HG03457 (cell line): ENCODE measurements around the gene TRHDE.

Experiments
- ATAC-seq: cut with Tn5 transposase; IDR thresholded peaks from one replicate; pipeline ENCODE4 v1.9.1; 2021; ENCODE audit warnings: moderate number of reproducible peaks; ENCODE audit not compliant: unreplicated experiment

The TRHDE gene, protein sequence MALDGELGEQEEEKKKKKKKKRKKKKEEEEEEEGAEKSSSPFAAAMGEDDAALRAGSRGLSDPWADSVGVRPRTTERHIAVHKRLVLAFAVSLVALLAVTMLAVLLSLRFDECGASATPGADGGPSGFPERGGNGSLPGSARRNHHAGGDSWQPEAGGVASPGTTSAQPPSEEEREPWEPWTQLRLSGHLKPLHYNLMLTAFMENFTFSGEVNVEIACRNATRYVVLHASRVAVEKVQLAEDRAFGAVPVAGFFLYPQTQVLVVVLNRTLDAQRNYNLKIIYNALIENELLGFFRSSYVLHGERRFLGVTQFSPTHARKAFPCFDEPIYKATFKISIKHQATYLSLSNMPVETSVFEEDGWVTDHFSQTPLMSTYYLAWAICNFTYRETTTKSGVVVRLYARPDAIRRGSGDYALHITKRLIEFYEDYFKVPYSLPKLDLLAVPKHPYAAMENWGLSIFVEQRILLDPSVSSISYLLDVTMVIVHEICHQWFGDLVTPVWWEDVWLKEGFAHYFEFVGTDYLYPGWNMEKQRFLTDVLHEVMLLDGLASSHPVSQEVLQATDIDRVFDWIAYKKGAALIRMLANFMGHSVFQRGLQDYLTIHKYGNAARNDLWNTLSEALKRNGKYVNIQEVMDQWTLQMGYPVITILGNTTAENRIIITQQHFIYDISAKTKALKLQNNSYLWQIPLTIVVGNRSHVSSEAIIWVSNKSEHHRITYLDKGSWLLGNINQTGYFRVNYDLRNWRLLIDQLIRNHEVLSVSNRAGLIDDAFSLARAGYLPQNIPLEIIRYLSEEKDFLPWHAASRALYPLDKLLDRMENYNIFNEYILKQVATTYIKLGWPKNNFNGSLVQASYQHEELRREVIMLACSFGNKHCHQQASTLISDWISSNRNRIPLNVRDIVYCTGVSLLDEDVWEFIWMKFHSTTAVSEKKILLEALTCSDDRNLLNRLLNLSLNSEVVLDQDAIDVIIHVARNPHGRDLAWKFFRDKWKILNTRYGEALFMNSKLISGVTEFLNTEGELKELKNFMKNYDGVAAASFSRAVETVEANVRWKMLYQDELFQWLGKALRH

DNA sequence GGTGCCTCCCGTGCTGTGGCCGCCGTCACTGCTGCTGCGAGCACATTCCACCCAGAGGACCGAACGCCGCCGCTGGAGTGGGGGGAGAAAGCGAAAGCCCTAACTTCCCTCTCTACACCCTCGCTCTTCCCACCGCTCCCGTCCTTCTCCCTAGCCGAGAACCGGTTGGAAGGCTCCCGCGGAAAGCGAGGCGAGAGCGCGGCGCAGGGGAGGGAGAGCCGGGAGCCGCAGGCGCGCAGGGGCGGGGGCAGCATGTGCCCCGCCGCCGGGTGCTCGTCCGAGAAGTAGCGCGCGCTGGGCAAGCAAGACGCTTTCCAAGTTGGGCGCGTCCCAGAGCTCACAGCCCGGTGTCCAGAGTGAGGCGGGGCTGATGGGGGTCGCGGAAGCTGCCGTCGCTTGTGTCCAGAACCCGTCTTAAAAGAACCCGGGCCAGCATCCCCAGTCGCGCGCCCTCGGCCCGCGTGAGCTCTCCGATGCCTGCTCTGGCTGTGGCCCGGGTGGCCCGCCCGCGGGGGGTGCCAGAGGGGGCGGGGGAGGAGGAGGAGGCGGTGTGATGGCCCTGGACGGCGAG, at the start of gene TRHDE:
TSS of gene TRHDE (plus strand) at position 280 of the 571 bp plus-strand sequence. CDS start at position 554, 274 bp downstream.
- ATAC-seq = no peak

GRCh38 chr12:72226510-72226909, 45.7 kb upstream of the TRHDE start:
- ATAC-seq = no peak

DNA sequence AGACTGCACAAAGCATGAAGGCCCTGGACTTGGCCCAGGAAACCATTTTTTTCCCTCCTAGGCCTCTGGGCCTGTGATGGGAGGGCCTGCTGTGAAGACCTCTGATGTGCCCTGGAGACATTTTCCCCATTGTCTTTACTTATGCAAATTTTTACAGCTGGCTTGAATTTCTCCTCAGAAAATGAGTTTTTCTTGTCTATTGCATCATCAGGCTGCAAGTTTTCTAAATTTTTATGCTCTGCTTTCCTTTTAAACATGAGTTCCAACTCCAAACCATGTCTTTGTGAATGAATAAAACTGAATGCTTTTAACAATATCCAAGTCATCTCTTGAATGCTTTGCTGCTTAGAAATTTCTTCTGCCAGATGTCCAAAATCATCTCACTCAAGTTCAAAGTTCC, 43.7 kb upstream of the TRHDE start:
- ATAC-seq = no peak

DNA sequence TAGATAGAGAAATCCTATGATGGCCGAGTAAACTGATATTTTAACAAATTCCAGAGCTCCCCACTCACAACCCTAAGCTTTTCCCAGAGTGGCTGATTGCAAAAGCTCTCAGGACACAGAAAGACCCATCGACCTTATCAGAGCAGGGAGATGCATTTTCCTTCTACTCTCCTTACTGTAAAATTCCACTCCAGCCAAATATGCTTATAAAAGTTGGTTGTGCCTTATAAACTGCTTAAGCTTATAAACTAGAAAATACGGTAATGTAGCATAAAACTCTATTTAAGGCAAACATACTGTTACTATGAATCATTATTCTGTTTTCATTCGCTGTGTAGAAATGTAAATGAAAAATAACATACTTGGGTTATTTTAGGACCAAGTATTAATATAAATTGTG, 41.6 kb upstream of the TRHDE start:
- no peak for ATAC-seq

GRCh38 chr12:72234886-72235285, 37.3 kb upstream of the TRHDE start:
- ATAC-seq = no peak

- ATAC-seq = no peak
Measured at GRCh38 chr12:72236071-72236705, 36.0 kb upstream of the TRHDE start.

GRCh38 chr12:72241552-72241951, 30.6 kb upstream of the TRHDE start:
- no peak for ATAC-seq

- ATAC-seq = no peak
Measured at GRCh38 chr12:72242946-72243345, 29.2 kb upstream of the TRHDE start.

GRCh38 chr12:72246370-72246769, 25.8 kb upstream of the TRHDE start:
- ATAC-seq = no peak

DNA sequence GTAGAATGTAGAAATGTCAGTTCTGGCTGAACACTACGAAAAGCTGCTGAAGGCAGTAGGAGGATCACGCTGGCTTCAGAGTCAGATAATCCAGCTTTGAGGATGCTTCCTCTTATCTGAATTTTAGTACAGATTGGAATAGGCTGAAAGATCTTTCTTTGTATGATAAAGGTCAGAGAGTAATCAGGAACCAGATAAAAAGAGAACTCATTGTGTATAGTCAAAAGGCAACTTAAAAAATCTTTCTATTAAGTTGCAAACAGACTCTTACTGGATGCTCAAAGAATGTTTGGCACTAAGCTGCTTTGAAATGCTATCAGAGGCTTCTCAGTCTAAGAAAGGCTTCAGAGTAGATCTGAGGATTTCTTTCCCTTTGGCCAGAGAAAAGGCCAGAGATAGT, 21.8 kb upstream of the TRHDE start:
- no peak for ATAC-seq

- no peak for ATAC-seq
Measured at GRCh38 chr12:72256725-72257124, 15.4 kb upstream of the TRHDE start.

- no peak for ATAC-seq
Measured at GRCh38 chr12:72261885-72262284, 10.3 kb upstream of the TRHDE start.

- no peak for ATAC-seq
Measured at GRCh38 chr12:72264548-72265175, 7.5 kb upstream of the TRHDE start.

DNA sequence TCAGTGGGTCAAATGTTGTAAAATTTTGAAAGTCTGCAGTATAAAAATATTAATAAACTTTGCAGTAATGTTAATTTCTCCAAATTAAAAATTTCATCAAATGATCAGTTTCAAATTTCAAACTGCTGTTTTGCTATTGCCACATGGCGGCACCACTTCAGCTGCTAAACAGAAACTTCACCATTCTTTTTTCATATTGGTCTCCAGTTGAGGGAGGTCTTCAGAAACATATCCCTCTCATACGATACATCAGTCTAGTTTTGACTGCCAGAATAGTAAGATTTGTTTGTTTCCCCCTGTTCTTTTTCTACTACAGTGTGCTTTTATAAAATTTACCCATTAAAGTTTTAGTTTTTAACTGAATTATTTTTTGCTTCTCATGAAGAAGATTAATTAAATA, 4.2 kb upstream of the TRHDE start:
- ATAC-seq = no peak

- ATAC-seq = no peak
Measured at GRCh38 chr12:72268386-72268785, 3.8 kb upstream of the TRHDE start.

DNA sequence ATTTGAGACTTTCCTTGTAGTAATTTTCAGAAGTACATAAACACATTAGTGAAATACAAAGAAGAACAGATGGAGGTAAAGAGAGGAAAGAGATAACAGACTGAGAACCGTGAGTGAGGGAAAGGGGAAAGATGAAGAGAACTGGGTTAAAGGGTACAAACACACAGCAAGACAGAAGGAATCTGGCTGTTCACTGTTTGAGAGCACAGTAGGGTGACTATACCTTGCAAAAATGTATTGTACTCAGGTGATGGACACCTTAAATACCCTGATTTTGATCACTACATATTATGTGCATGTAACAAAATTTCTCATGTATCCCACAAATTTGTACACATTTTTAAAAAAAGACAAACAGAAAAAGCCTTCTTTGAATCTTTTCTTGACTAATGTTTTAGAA, 2.7 kb upstream of the TRHDE start:
- no peak for ATAC-seq

- no peak for ATAC-seq
Measured at GRCh38 chr12:72270246-72270645, 1.9 kb upstream of the TRHDE start.

DNA sequence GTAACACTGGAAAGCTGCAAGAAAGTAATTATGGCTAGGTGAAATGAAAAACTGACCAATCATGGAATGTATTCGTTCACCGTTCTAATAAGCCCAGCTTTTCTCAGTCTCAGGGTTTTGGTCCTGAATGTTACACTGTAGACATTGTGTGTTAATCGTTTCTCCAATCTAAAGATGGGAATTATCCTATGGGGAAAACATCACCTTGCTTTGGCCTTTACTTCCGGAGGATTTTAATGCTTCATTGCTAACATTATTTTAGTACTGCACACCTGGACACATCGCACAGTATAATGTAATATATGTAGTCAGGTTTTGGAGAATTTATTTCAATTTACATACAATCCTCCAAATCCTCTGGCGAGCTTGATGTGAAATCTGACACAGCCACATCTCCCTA, 1.2 kb upstream of the TRHDE start:
- ATAC-seq = no peak

DNA sequence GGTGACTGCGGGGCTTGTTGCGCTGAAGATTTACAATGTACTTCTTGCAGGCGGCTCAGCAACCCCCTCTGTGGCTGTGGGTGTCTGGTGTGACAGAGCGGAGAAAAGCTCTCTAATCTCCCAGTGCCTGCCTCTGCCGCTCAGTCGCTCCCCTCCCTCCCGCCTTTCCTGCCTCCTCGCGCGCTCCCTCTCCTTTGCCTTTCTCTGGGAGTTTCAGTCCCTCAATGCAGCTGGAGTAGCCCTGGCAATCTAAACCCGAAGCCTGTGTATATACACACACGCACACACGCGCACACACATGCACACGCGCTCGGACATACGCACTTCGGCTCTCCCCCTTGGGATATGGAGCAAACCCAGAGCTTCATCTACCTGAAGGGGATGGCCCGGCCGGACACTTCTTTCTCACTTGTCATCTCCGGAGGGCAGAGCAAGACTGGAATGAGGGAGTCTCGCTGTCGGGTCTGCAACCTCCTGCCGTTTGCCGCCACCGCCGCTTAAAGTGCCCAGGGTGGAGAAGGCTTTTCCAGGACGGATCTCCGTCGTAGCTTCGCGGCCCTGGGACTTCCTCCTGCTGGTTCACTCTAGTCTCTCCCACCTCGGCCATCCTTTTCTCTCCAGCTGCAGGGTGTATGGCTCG, 599 bp upstream of the TRHDE start:
- ATAC-seq = no peak
